Activated CD4-positive, alpha-beta memory T cell treated with anti-CD3 and anti-CD28 coated beads, Interleukin-2, amount 10 ng/mL, durations not matched to agents 7 days and 5 days (primary cell): ENCODE data around the gene ATG2A. TPM values are rescaled to one million over a fixed set of nuclear protein-coding genes. Genes with fewer than 3 reads are reported as not detected.

Source experiments
- CTCF ChIA-PET: fragments of 350-600 bp; sonication (Branson Sonifier 250); formaldehyde crosslinking; loops from one replicate; lab custom pipeline; 2021; ENCODE audit warnings: antibody characterized with exemption, inconsistent platforms; lab: Charles Lee
- POLR2A ChIA-PET: fragments of 350-600 bp; sonication (Branson Sonifier 250); formaldehyde crosslinking; loops from one replicate; lab custom pipeline; 2021; ENCODE audit warnings: antibody characterized with exemption; lab: Charles Lee
- DNase-seq: peaks from one replicate; pipeline ENCODE4 v3.0.0-alpha.2; 2020
- H3K27ac Mint-ChIP-seq: one replicate; pipeline ENCODE4 v1.8.0; 2021; ENCODE audit warnings: mild to moderate bottlenecking, mixed read lengths
- H3K27me3 Mint-ChIP-seq: one replicate; pipeline ENCODE4 v1.8.0; 2021; ENCODE audit warnings: mixed read lengths
- H3K36me3 Mint-ChIP-seq: one replicate; pipeline ENCODE4 v1.8.0; 2021; ENCODE audit warnings: low read depth, mixed read lengths
- H3K4me1 Mint-ChIP-seq: one replicate; pipeline ENCODE4 v1.8.0; 2021; ENCODE audit warnings: mixed read lengths
- H3K4me3 Mint-ChIP-seq: one replicate; pipeline ENCODE4 v1.8.0; 2021; ENCODE audit warnings: mild to moderate bottlenecking, mixed read lengths
- H3K9me3 Mint-ChIP-seq: one replicate; pipeline ENCODE4 v1.8.0; 2021; ENCODE audit warnings: mixed read lengths
- total RNA-seq, 2 experiments: library from RNA; stranded (reverse); gene quantifications; one replicate each; pipeline ENCODE4 v1.2.3, GENCODE V29; 2021

The ATG2A gene
- total RNA-seq, 2 experiments from 2014 or later: 37.4 to 40.7 TPM

DNA sequence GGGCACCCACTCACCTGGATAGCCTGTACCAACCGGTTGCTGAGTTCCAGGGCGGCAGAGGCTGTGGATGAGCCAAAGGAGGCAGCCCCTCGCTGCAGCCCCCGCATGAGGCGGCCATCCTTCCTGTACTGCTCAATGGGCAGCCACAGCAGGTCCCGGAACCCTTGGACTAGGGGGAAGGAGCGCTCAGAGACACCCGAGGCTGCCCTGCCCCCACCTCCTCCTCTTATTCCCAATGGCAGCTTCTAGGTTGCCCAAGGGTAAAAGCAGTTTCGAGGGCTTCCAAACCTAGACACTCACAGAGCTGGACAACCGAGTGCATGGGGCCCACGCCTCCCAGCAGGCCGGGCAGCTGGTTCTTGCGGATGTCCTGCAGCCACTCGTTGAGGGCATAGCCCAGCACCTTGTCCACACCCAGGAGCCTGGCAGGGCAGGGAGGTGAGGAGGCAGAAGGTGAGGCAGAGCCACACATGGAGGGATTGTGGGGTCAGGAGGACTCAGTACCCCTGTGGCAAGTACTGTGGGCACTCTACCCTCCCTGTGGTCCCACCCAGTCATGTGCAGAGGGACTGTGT lies 20.5 kb downstream of the ATG2A start:
- ChIA-PET CTCF (interaction anchor here (0.5 to 30.2 kb wide), 3 partner anchors 10 to 262 kb away, joined by 3 to 957 read pairs (median 4); partner anchors contain the start of gene CDC42BPG), POLR2A (interaction anchor here (25.5 kb wide), 1 partner anchor 40 kb away, joined by 1068 read pairs; the partner anchor contains the start of gene CDC42BPG)
- H3K4me3 Mint-ChIP-seq: no peak overlapping the region
- peaks cover 22% of the 10 kb centered on the region for H3K36me3 Mint-ChIP-seq
- H3K4me1 Mint-ChIP-seq: peaks cover 12% of the 10 kb centered on the region
- DNase-seq: no peak
- H3K27me3 Mint-ChIP-seq: no peaks in the 10 kb centered on the region
- H3K27ac Mint-ChIP-seq: no peak overlapping the region
- no peaks in the 10 kb centered on the region for H3K9me3 Mint-ChIP-seq

GRCh38 chr11:64894812-64895452 lies 22.1 kb downstream of the ATG2A start:
- peaks cover 2% of the 10 kb centered on the region for H3K4me1 Mint-ChIP-seq
- peaks cover 15% of the 10 kb centered on the region for H3K36me3 Mint-ChIP-seq
- no peaks in the 10 kb centered on the region for H3K27me3 Mint-ChIP-seq
- POLR2A ChIA-PET: interaction anchor here (25.5 kb wide), 1 partner anchor 38 kb away, joined by 1068 read pairs; the partner anchor contains the start of gene CDC42BPG
- no peak for DNase-seq
- no peaks in the 10 kb centered on the region for H3K9me3 Mint-ChIP-seq
- CTCF ChIA-PET: interaction anchor here (0.9 to 30.2 kb wide), 2 partner anchors 39 to 104 kb away, joined by 3 to 957 read pairs; partner anchors contain the start of gene CDC42BPG
- H3K4me3 Mint-ChIP-seq: no peak overlapping the region
- H3K27ac Mint-ChIP-seq: no peak overlapping the region

GRCh38 chr11:64894070-64894811 lies 22.8 kb downstream of the ATG2A start:
- CTCF ChIA-PET: interaction anchor here (0.6 to 30.2 kb wide), 5 partner anchors 9 to 399 kb away, joined by 3 to 957 read pairs (median 4); partner anchors contain the start of gene CDC42BPG
- peak; percentile 90 for DNase-seq
- Mint-ChIP-seq H3K4me1 (peaks cover 2% of the 10 kb centered on the region), H3K9me3 (no peaks in the 10 kb centered on the region), H3K4me3 (no peak overlapping the region), H3K27ac (no peak overlapping the region), H3K27me3 (no peaks in the 10 kb centered on the region), H3K36me3 (peaks cover 11% of the 10 kb centered on the region)
- POLR2A ChIA-PET: interaction anchor here (25.5 kb wide), 1 partner anchor 37 kb away, joined by 1068 read pairs; the partner anchor contains the start of gene CDC42BPG

DNA sequence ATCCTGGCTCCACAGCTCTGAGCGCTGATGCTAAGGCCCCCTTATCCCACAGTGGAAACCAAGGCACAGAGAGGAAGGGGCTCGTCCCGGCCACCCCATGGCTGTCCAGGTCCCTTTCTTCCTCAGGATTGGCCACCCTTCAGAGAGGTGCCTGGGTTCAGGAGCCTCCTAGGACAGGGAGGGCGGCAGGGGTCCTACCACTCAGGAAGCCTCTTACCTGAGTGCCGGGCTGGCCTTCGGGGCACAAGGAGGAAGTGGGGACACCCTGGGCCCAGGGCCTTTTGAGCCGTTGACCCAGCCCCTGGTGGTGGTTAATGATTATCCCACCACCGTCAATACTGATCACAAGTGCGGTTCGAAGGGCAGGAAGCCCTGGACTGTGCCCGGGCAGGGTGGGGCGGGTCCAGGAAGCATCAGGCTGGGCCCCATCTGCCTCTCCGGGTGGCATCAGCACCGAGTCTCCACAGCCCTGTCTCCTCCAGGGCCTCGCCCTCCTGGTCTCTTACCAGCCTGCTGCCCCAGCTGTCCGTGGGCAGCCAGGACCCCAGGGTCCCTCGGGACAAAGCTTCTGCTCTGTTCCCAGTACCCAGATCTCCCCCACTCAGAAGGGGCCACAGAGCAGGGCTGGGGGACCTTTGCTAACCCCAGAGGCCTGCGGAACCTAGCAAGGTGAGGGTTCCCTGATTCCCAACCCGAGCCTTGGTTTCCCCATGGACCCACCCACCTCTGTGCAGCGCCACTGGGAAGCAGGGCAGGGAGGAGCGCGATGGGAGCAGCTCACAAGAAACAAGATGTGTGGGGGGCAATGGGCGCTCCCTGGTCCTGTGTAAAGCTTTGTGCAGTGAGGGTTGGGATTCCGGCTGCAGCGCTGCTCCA lies 23.6 kb downstream of the ATG2A start:
- H3K36me3 Mint-ChIP-seq: peaks cover 9% of the 10 kb centered on the region
- CTCF ChIA-PET: interaction anchor here (0.8 to 30.2 kb wide), 3 partner anchors 8 to 38 kb away, joined by 3 to 957 read pairs (median 5); partner anchors contain the start of gene CDC42BPG
- H3K9me3 Mint-ChIP-seq: no peaks in the 10 kb centered on the region
- peaks cover 2% of the 10 kb centered on the region for H3K4me1 Mint-ChIP-seq
- H3K27ac Mint-ChIP-seq: no peak overlapping the region
- POLR2A ChIA-PET: interaction anchor here (25.5 kb wide), 1 partner anchor 36 kb away, joined by 1068 read pairs; the partner anchor contains the start of gene CDC42BPG
- no peak for DNase-seq
- no peak overlapping the region for H3K4me3 Mint-ChIP-seq
- H3K27me3 Mint-ChIP-seq: no peaks in the 10 kb centered on the region

GRCh38 chr11:64892838-64893193 lies 24.2 kb downstream of the ATG2A start:
- no peaks in the 10 kb centered on the region for H3K27me3 Mint-ChIP-seq
- POLR2A ChIA-PET: interaction anchor here (0.7 to 25.5 kb wide), 2 partner anchors 14 to 36 kb away, joined by 3 to 1068 read pairs; partner anchors contain the start of gene CDC42BPG
- H3K4me3 Mint-ChIP-seq: no peak overlapping the region
- no peak overlapping the region for H3K27ac Mint-ChIP-seq
- no peak for DNase-seq
- peaks cover 7% of the 10 kb centered on the region for H3K4me1 Mint-ChIP-seq
- peaks cover 9% of the 10 kb centered on the region for H3K36me3 Mint-ChIP-seq
- CTCF ChIA-PET: interaction anchor here (30.2 kb wide), 1 partner anchor 37 kb away, joined by 957 read pairs; the partner anchor contains the start of gene CDC42BPG
- H3K9me3 Mint-ChIP-seq: no peaks in the 10 kb centered on the region

- Mint-ChIP-seq H3K4me3 (no peak overlapping the region), H3K27me3 (no peaks in the 10 kb centered on the region), H3K36me3 (peaks cover 8% of the 10 kb centered on the region), H3K27ac (no peak overlapping the region), H3K4me1 (peaks cover 10% of the 10 kb centered on the region), H3K9me3 (no peaks in the 10 kb centered on the region)
- POLR2A ChIA-PET: interaction anchor here (0.7 to 25.5 kb wide), 2 partner anchors 13 to 35 kb away, joined by 3 to 1068 read pairs; partner anchors contain the start of gene CDC42BPG
- no peak for DNase-seq
- CTCF ChIA-PET: interaction anchor here (30.2 kb wide), 1 partner anchor 37 kb away, joined by 957 read pairs; the partner anchor contains the start of gene CDC42BPG
Observed at GRCh38 chr11:64892411-64892831, 24.6 kb downstream of the ATG2A start.

GRCh38 chr11:64891880-64892279 lies 25.1 kb downstream of the ATG2A start:
- no peak overlapping the region for H3K4me3 Mint-ChIP-seq
- no peak for DNase-seq
- ChIA-PET POLR2A (interaction anchor here (25.5 kb wide), 1 partner anchor 35 kb away, joined by 1068 read pairs; the partner anchor contains the start of gene CDC42BPG), CTCF (interaction anchor here (30.2 kb wide), 1 partner anchor 36 kb away, joined by 957 read pairs; the partner anchor contains the start of gene CDC42BPG)
- H3K27me3 Mint-ChIP-seq: no peaks in the 10 kb centered on the region
- H3K36me3 Mint-ChIP-seq: peaks cover 4% of the 10 kb centered on the region
- H3K9me3 Mint-ChIP-seq: no peaks in the 10 kb centered on the region
- peaks cover 13% of the 10 kb centered on the region for H3K4me1 Mint-ChIP-seq
- no peak overlapping the region for H3K27ac Mint-ChIP-seq

DNA sequence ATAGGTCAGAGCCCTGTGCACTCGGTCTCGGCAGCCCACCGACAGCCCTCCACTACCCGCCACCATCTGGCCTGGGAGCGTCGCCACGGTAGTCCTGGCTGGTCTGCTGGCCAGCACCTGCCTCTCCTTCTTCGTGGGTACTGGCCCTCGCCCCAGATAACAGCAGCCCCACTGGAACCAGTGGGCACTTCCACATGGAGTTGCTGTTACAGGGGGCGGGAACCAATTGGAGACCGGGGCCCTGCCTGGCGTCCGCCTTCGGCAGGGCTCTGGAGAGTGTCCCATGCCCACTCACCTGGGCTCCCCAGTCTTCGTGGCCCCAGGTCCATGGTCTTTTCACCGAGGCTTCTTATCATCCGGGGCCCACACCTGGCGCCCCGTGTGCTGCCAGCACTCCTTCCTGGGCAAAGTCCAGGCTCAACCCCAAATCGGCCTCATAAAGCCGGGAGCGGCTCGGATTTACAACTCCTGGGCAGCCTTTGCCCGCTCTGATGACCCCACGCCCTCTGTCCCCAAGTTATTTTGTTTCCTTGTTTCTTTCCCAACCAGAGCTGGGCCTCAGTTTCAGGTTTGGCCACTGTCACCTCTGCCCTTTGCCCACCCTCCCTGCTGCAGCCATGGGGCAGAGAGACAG lies 25.7 kb downstream of the ATG2A start:
- H3K36me3 Mint-ChIP-seq: peaks cover 3% of the 10 kb centered on the region
- no peak overlapping the region for H3K27ac Mint-ChIP-seq

GRCh38 chr11:64890522-64890939 lies 26.5 kb downstream of the ATG2A start:
- Mint-ChIP-seq H3K9me3 (no peaks in the 10 kb centered on the region), H3K4me3 (no peak overlapping the region), H3K4me1 (peaks cover 19% of the 10 kb centered on the region), H3K27ac (no peak overlapping the region), H3K36me3 (peaks cover 3% of the 10 kb centered on the region), H3K27me3 (no peaks in the 10 kb centered on the region)
- ChIA-PET POLR2A (interaction anchor here (1.1 to 25.5 kb wide), 2 partner anchors 34 to 112 kb away, joined by 3 to 1068 read pairs; partner anchors contain the start of gene CDC42BPG), CTCF (interaction anchor here (0.7 to 30.2 kb wide), 2 partner anchors 11 to 35 kb away, joined by 3 to 957 read pairs; partner anchors contain the start of gene CDC42BPG)
- DNase-seq: no peak

More for the DNA sequence above, 25.7 kb downstream of the ATG2A start:
- Mint-ChIP-seq H3K27me3 (no peaks in the 10 kb centered on the region), H3K4me1 (peaks cover 13% of the 10 kb centered on the region), H3K9me3 (no peaks in the 10 kb centered on the region), H3K4me3 (no peak overlapping the region)
- no peak for DNase-seq
- ChIA-PET CTCF (interaction anchor here (0.7 to 30.2 kb wide), 2 partner anchors 12 to 36 kb away, joined by 3 to 957 read pairs; partner anchors contain the start of gene CDC42BPG), POLR2A (interaction anchor here (25.5 kb wide), 1 partner anchor 34 kb away, joined by 1068 read pairs; the partner anchor contains the start of gene CDC42BPG)

GRCh38 chr11:64888729-64889511 lies 28.1 kb downstream of the ATG2A start:
- H3K9me3 Mint-ChIP-seq: no peaks in the 10 kb centered on the region
- H3K4me3 Mint-ChIP-seq: no peak overlapping the region
- ChIA-PET CTCF (interaction anchor here (0.8 to 30.2 kb wide), 4 partner anchors 10 to 33 kb away, joined by 3 to 957 read pairs (median 20); partner anchors contain the start of genes CDC42BPG and EHD1), POLR2A (interaction anchor here (1.0 to 25.5 kb wide), 4 partner anchors 10 to 152 kb away, joined by 3 to 1068 read pairs (median 5); partner anchors contain the start of genes CDC42BPG, EHD1 and SAC3D1)
- no peak for DNase-seq
- H3K27ac Mint-ChIP-seq: no peak overlapping the region
- no peaks in the 10 kb centered on the region for H3K36me3 Mint-ChIP-seq
- H3K27me3 Mint-ChIP-seq: no peaks in the 10 kb centered on the region
- peaks cover 28% of the 10 kb centered on the region for H3K4me1 Mint-ChIP-seq
